ENCODE data around the gene GINM1. TPM values are rescaled to one million over a fixed set of nuclear protein-coding genes. Genes with fewer than 3 reads are reported as not detected.

GINM1 gene
- total RNA-seq, 1 donor = 10.0 TPM

GRCh38 chr6:149592983-149593382 is 26.8 kb downstream of the GINM1 start:
- no peak for DNase-seq (ENCODE audit: low read depth in 2 of 3, low spot score in 2 of 3)

GRCh38 chr6:149593408-149593807 is 27.2 kb downstream of the GINM1 start:
- DNase-seq (ENCODE audit: low read depth in 2 of 3, low spot score in 2 of 3) = no peak

- DNase-seq (ENCODE audit: low read depth in 2 of 3, low spot score in 2 of 3) = no peak
Measured at GRCh38 chr6:149600508-149600907, 34.3 kb downstream of the GINM1 start.

- DNase-seq (ENCODE audit: low read depth in 2 of 3, low spot score in 2 of 3) = no peak
Measured at GRCh38 chr6:149608381-149608982, 42.3 kb downstream of the GINM1 start.

GRCh38 chr6:149614337-149614736 is 48.2 kb downstream of the GINM1 start:
- no peak for DNase-seq (ENCODE audit: low read depth in 2 of 3, low spot score in 2 of 3)

- DNase-seq (ENCODE audit: low read depth in 2 of 3, low spot score in 2 of 3) = no peak
Measured at GRCh38 chr6:149615805-149616204, 49.6 kb downstream of the GINM1 start.

GRCh38 chr6:149627672-149628071 is 61.5 kb downstream of the GINM1 start:
- DNase-seq (ENCODE audit: low read depth in 2 of 3, low spot score in 2 of 3) = no peak

GRCh38 chr6:149628875-149629510 is 62.8 kb downstream of the GINM1 start:
- DNase-seq (ENCODE audit: low read depth in 2 of 3, low spot score in 2 of 3) = no peak

- DNase-seq (ENCODE audit: low read depth in 2 of 3, low spot score in 2 of 3) = no peak
Measured at GRCh38 chr6:149634315-149634714, 68.1 kb downstream of the GINM1 start.

- DNase-seq (ENCODE audit: low read depth in 2 of 3, low spot score in 2 of 3) = no peak
Measured at GRCh38 chr6:149636124-149636523, 69.9 kb downstream of the GINM1 start.

Small RNAs within 50 kb of the gene (small RNA-seq; reads per million reads assigned to genes)
- gene RF00019 = not detected
- not detected for gene RF00410
- not detected for gene RNU7-3P

Other genes starting within 250 kb of the GINM1 start
- gene TAB2, start 248.7 kb upstream of the GINM1 start, total RNA-seq = 50.4 TPM
- gene SUMO4, start 166.1 kb upstream of the GINM1 start, total RNA-seq = 4.3 TPM
- 3.8 TPM for gene ZC3H12D, start 81.4 kb upstream of the GINM1 start, total RNA-seq
- gene PPIL4, start 20.3 kb upstream of the GINM1 start, total RNA-seq = 10.8 TPM
- gene KATNA1, start 82.3 kb downstream of the GINM1 start, total RNA-seq = 12.9 TPM
- 24.5 TPM for gene LATS1, start 151.7 kb downstream of the GINM1 start, total RNA-seq
- 19.7 TPM for gene NUP43, start 180.2 kb downstream of the GINM1 start, total RNA-seq
- gene PCMT1, start 183.4 kb downstream of the GINM1 start, total RNA-seq = 109 TPM